Stimulated activated CD4-positive, alpha-beta T cell treated with anti-CD3 and anti-CD28 coated beads, TNF-alpha, amount 100 ng/mL, for 24 hours (primary cell): Measurements from ENCODE around the gene SMARCD2.

Experiments used
- DNase-seq, 3 experiments: peaks; one replicate each; pipeline ENCODE4 v3.0.0-alpha.2; 2020; ENCODE audit warnings: low read depth in 3 of 3

The SMARCD2 gene

DNA sequence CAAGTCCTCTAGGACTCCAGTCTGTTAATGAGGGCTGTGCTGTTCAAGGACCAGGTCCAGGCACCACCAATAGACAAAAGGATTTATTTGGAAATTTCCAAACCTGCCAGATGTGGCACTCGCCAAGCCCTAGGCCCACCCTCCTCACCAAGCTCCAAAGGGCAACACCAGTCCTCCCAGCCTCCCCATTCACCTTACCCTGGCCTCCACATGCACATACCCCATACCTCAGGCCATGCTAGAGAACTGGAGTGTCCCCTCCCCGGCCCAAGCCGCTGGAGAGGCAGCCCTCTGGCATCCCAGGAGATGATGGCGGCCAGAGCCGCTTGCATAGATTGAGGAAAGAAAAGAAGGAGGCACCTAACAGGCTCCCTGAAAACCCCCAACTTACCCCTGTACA lies 10.5 kb downstream of the SMARCD2 start:
- no peak for DNase-seq

DNA sequence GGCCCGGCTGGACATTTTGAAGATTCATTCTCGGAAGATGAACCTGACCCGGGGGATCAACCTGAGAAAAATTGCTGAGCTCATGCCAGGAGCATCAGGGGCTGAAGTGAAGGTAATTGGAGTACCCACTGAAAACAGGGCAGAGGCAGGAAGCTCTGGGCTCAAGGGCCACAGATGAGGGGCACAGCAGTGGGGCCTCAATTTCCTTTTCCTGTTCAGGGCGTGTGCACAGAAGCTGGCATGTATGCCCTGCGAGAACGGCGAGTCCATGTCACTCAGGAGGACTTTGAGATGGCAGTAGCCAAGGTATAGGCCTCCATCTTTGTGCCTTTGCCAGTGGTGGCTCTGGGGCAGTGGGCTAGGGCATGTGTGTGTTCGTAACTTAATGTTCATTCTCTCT lies 11.0 kb downstream of the SMARCD2 start:
- no peak for DNase-seq

DNA sequence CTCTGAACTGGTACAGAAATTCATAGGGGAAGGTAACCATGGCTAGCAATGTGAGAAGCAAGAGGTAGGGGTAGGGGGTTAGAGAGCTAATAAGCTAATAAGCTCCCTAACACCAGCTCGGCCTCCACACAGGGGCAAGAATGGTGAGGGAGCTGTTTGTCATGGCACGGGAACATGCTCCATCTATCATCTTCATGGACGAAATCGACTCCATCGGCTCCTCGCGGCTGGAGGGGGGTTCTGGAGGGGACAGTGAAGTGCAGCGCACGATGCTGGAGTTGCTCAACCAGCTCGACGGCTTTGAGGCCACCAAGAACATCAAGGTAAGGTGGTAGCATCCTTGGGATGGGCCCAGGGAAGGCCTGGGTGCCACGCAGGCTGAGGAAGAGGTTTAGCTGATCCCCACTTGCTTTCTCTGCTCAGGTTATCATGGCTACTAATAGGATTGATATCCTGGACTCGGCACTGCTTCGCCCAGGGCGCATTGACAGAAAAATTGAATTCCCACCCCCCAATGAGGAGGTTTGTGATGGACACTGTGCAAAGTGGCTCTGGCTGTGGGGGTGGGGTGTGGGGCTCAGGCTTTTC lies 11.5 kb downstream of the SMARCD2 start:
- DNase-seq = no peak

DNA sequence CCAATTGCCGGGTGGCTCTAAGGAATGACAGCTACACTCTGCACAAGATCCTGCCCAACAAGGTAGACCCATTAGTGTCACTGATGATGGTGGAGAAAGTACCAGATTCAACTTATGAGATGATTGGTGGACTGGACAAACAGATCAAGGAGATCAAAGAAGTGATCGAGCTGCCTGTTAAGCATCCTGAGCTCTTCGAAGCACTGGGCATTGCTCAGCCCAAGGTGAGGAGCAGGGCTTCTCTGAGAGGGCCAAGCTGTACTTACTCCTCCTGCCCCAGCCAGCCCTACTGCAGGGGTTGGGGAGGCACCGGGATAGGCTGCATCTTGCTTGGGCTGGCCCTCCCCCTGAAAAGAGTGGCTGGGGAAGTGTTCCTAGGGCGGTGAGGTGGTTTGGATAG lies 12.2 kb downstream of the SMARCD2 start:
- DNase-seq = no peak

DNA sequence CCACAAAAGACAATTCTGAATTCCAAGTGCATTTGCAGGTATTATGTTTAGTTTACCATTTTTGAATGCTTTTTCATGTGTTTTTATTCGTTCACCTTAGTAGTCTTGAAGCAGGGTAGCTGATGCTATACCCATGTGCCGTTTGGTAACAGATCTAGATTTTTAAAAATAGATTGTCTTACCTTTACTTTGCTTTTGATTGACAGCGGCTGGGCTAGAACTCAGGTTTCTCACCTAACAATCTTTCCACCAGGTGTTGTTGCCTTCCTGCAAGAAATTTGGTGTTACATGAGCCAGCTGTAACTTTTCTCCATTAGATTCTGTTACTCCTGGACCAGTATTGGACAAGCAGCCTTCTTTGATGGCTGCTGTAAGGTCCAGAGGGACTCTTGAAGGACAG lies 13.5 kb downstream of the SMARCD2 start:
- no peak for DNase-seq

DNA sequence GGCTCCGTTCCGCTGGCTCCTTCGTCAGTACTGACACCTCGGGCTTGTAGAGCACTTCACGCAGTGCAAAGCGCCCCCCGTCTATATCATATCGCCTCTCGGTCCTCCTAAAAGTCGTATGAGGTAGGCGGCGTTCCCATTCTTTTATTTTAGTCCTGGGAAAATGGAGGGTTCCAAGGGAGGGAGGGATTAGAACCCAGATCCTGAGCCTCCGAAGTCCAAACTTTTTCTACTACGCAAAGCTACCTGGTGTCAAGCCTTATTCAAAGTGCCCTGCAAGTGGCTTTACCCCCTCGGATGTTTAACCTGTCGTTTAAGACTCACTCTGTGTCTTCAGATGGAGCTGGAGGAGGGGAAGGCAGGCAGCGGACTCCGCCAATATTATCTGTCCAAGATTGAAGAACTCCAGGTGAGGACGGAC lies 14.7 kb downstream of the SMARCD2 start:
- DNase-seq = no peak

DNA sequence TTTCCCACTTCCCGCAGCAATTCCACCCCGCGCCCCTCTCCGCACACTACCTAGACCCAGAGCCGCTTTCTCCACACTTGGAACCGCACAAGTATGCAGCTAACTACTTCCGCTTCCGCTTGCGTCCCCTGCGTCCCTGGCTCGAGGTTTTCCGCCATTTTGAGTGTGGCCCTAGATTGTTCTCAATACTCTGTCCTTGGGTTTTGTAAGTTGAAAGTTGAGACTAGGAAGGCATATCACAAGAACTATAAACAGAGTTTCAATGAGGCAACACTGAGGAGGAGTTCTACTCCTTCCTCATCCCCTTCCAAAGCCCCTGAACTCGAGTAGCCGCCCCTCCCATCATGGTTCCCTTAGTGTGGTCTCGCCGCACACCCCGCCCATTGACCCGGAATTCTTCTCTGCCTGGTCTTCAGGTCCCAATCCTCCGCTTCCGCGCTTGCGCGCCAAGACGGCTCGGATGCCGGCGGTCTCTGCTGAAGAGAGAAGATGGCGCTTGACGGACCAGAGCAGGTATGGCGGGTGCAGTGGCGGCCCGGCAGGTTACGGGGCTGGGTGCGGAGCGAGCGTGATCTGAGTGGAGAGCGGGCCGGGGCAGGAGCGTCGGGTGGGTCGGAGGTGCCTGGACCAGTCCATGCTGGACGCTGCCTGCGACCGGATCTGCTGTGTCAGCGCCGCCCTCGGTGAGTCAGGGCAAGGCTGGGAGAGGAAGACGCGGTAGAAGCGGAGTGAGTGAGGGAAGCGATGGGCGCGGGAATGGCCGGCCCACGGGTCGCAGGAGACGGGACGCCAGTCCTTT lies 15.3 kb downstream of the SMARCD2 start, which contains the start of the genes FTSJ3 and PSMC5:
Gene FTSJ3 (minus strand): TSS at position 662 of the 799 bp plus-strand sequence. CDS start 761 bp downstream, outside the sequence.
Gene PSMC5 (plus strand): TSS at position 430 of the 799 bp plus-strand sequence. CDS start 60 bp downstream, at position 490.
- peak; percentile 87 to 94 (median 93) for DNase-seq

DNA sequence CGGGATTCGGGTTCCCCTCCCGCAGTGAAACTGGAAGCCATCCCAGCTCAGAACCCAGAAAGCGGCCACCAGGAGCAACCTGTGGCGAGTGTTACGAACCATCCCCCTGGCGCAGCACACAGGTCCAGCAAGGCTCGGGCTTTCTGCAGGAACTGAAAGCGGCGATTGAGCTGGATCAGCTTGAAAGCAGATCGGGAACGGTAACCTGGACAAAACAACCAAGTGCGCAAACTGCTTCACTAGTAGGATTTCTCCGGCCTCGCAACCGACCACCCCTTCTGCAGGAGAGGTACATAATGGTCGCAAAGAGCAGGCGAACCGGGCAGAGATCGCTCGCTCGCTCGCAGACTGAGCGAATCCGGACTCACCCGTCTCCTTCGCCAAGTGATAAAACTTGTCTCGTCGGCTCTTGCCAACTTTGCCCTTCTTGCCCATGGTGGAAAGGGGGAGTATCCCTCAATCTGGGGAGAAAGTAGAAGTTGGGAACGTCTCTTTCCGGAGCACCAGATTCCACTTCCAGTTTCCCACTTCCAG lies 15.9 kb downstream of the SMARCD2 start:
- DNase-seq = no peak

DNA sequence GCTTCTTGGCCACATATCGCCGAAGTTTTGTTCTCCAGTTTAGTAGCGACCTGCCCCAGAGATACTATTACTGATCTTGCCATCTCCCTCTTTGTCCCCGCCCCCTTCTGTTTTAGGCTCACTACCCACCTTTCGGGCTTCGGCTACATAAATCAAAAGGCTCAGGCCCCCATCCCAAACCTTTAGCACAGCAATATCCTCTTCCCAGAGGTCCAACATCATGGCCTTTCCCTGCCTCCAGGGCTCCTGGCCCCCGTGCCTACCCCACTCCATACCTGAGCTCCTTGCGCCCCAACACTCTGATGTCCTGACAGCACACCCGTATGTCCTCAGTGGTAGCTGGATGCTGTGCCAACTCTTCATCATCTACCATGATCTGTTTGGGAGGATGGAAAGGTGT lies 18.1 kb downstream of the SMARCD2 start:
- DNase-seq = no peak

DNA sequence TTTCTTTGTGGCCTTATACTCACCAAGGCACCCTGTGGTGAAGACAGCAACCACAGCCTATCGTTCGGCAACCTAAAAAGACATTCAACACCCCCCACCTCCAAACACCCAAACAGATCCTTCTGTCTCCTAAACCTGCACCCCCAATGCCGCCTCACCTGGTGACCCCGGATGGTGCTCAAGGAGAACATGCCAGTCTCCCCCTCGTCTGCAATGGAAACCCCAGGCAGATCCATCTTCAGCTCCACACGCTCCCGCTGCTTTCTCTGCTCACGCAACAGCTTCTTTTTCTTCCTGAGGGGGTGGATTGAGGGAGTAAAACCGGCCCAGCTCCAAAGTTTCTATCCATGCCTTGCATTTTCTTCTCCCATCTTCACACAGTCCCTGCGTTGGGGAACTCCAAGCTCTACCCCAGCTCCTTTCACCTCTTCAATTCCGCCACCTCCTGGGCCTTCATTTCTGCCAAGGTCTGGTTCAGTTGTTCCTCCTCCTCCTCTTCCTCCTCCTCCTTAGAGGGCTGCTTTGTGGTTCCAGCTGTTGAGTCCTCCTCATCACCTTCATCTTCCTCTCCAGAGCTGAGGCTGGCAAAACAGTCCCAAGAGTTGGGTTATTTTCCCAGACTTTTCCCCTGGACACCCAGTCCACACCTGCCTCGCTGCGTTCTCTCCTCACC lies 18.7 kb downstream of the SMARCD2 start:
- DNase-seq = no peak

DNA sequence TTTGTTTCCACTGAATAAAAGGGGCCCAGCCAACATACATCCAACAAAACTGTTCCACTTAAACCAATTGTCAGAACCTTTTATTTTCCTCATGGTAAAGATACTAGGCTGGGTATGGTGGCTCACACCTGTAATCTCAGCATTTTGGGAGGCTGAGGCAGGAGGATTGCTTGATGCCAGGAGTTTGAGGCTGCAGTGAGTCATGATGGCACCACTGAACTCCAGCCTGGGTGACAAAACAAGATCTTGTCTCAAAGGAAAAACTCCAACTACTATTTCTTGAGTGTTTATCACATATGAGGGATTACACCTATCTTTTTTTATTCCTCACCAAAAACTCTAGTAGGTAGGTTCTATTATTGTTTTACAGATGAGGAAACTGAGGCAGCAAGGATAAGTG lies 19.9 kb downstream of the SMARCD2 start:
- DNase-seq = no peak

DNA sequence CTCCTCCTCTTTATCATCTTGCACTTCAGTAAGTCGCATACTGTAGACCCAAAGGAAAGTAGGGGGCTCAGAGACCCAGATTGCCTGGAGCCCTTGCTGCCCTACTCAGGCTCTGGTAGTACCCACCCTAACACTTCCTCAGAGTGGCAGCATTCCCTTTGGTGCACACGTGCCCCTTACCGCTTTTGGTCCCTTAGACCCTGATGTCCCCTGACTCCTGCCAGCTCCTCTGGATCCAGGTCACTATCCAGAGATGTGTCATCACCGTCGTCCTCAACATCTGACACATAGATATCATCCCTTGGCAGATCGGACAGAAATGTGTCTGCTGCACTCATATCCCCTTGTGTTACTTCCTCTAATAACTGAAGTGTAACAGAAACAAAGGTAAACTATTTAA lies 20.7 kb downstream of the SMARCD2 start:
- DNase-seq = no peak

DNA sequence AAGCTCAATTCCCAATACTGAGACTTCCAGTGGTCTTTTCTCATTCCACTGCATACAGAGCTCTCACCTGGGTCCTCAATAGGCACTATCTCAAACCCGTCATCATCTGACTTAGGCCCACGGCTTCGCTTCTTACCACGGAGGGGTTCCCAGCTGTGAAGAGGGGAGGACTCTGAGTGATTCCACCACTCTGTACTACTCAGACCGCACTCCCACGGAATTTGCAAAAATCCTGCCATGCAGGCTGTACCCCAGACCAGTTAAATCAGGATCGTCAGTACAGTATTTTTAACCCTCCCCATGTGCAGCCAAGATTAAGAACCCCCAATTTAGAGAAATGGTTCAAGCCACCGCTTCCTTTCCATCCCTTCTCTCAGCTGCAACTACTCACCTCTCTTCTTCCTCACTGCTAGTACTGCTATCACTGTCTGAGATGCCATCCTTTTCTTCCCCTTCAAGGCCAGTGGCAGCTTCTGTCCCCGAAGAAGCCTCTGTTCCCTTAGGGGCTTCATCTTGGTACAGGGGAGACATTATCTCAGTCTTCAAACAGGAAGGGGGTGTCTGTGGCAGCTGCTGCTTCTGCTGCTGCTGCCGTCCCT lies 21.4 kb downstream of the SMARCD2 start:
- no peak for DNase-seq

DNA sequence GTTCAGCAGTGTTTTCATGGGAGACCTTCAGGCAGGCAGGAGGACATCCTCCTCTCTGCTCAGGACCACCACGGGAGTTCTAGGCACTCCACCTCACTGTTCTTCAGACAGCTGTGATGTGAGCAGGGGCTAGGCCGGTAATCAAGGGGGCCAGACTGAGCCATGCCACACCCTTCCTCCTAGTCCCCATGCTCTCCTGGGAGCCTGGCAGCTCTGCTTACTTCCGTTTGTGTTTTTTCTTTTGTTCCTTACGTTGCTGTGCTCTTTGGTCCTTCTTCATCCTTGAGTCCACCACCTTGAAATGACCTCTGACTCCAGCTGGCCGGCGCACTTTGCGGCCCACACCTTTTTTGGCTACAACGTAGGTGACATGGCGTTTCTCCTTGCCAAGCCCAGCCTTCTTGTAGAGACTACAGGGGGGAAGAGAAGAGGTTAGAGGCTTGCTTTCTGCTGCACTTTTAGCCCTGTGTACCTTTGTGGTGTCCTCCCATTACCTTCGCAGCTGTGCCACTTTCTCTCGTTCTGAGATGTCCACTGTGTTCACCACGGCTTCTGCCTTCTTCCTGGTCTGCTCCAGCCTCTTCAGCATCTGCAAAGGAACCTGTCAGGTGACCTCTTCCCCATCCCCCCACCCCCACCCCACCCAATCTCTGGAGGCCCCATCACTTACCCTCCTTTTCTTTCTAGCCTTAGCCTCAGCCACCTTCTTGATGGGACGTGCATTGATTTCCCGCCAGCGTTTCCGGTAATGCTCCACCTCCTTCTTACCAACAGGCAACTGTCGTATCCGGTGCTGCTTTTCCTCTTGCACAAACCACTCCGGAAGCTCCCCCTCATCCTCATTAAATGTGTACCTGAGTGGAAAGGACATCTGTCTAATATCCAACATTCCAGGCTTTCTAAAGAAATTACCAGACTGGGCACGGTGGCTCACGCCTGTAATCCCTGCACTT lies 22.6 kb downstream of the SMARCD2 start:
- no peak for DNase-seq

DNA sequence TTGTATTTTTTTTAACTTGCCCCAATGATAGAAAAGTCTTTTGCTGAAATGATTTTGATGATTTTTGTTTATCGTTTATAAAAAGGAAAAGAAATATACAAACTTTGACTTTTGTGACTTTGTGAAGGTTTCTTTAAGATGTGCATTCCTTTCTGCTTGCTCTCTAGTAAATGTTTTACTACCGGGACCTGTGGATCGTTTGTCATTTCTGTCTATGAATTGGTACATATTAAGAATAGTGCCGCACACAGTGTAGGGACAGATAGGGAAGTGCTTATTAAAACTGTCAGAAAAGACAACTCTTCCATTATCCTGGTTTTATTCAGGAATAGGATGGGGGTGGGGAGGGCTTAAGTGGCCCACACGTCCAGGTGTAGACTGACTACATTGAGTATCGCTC lies 23.4 kb downstream of the SMARCD2 start:
- no peak for DNase-seq

DNA sequence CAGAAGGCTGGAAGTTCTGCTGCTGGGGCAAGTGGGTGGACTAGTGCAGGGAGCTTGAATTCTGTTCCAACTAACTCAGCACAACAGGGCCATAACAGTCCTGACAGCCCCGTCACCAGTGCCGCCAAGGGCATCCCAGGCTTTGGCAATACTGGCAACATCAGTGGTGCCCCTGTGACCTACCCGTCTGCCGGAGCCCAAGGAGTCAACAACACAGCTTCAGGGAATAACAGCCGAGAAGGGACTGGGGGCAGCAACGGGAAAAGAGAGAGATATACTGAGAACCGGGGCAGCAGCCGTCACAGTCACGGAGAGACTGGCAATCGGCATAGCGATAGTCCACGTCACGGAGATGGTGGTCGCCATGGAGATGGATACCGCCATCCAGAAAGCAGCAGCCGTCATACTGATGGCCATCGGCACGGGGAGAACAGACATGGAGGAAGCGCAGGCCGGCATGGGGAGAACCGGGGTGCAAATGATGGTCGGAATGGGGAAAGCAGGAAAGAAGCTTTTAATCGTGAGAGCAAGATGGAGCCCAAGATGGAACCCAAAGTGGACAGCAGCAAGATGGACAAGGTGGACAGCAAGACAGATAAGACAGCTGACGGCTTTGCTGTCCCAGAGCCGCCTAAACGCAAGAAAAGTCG lies 24.6 kb downstream of the SMARCD2 start:
- no peak for DNase-seq

DNA sequence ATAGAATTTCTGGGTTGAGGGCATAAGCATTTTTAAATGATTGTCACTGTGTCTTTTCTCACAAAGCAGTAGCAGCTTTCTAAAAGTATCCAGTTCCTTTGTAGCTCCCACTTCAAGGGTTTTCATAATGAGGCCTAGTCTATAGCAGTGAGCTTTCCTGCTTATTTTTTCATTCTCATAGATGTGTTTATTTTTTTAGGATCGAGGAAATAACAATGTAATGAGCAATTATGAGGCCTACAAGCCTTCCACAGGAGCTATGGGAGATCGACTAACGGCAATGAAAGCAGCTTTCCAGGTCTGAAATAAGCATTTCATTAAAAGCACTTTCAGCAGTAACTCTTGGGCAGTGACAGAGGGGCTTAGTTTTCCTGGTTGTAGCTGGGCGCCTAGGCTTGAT lies 25.8 kb downstream of the SMARCD2 start:
- no peak for DNase-seq

DNA sequence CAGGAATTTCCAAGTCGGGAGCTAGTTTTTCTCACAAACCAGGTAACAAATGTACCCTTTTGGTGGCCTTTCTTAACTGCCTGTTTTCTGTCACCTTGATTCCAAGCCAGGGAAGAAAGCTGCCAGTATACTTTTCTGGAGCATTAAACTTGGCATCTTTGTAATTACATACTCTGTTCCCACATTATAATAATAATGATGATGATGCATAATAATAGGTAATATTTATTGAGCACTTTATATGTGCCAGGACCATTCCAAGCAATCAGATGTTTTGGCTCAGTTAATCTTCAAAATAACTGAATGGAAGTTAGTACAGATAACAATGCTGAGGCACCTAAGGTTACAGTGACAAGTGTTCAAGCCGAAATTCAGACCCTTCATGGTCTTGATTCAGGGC lies 26.4 kb downstream of the SMARCD2 start:
- no peak for DNase-seq

DNA sequence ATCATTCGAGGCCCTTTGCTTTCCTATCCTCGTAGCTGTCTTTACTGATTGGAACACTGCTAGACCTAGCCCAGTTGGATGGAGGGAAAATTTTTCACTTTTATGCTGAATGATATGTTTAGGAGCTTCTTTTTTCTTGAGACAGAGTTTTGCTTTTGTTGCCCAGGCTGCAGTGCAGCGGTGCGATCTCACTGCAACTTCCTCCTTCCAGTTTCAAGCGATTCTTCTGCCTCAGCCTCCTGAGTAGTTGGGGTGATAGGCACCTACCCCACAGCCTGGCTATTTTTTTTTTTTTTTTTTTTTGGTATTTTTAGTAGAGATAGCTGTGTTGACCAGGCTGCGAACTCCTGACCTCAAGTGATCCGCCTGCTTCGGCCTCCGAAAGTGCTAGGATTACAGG lies 32.5 kb downstream of the SMARCD2 start:
- DNase-seq = no peak

DNA sequence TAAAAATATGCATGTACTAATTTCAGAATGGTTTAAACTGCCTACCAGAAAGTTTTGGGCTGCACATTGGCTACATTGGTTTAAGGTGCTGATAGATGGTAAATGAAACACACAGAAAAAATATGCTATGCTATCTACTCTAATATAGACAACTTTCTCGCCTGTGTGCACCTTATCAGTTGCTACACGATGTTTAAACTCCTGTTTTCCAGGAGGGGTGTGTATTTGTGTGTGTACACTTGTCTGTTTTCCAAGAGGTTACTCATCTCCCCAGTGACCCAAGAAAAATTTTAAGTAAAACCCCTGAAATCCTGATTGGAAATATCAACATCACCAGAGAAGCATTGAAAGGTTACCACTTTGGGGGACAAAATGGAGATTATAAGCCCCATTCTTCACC lies 36.9 kb downstream of the SMARCD2 start:
- DNase-seq = no peak
